SU-DHL-6 (cell line): Measurements from ENCODE around the gene TBL1X.

Experiments used
- CTCF ChIP-seq: fragments of 200-600 bp; sonication (generic); IDR thresholded peaks from one replicate; pipeline ENCODE4 v1.5.1; 2017; ENCODE audit warnings: antibody characterized with exemption, mild to moderate bottlenecking, low read length, moderate library complexity; ENCODE audit not compliant: insufficient read depth, poor library complexity, severe bottlenecking
- EZH2phosphoT487 ChIP-seq: fragments of 200-600 bp; sonication (generic), shearing (Covaris generic); conservative IDR thresholded peaks from 2 replicates; pipeline ENCODE4 v1.6.1; 2018; ENCODE audit warnings: mild to moderate bottlenecking, antibody characterized with exemption, low read length, moderate library complexity, mixed read lengths

- TF ChIP-seq CTCF (no peak), EZH2phosphoT487 (no peak)
These were observed 64.4 kb downstream of the TBL1X start for GRCh38 chrX:9529223-9529622.
